Kidney tubule cell (primary cell): ENCODE measurements around the gene PPP2R5E.
"Not testable (repeated sequence)": the region's sequence is repeated elsewhere in the genome, so short reads cannot be mapped to it uniquely, and the experiment has no call there.

Source experiments
- DNase-seq: peaks from one replicate; pipeline ENCODE4 v3.0.0-alpha.2; 2018; ENCODE audit warnings: low spot score

Gene PPP2R5E

GRCh38 chr14:63543000-63543825, at the start of gene PPP2R5E:
TSS of gene PPP2R5E (minus strand) at chr14:63543377. CDS start at chr14:63539685, 3,692 bp downstream.
- DNase-seq = peak; percentile 99

GRCh38 chr14:63583046-63583445, 39.9 kb upstream of the PPP2R5E start:
- not testable (repeated sequence) for DNase-seq

GRCh38 chr14:63581491-63581890, 38.3 kb upstream of the PPP2R5E start:
- no peak for DNase-seq

- no peak for DNase-seq
Observed at GRCh38 chr14:63578300-63578699, 35.1 kb upstream of the PPP2R5E start.

- DNase-seq = peak; percentile 72
Observed at GRCh38 chr14:63573581-63573980, 30.4 kb upstream of the PPP2R5E start.

- no peak for DNase-seq
Observed at GRCh38 chr14:63565448-63565847, 22.3 kb upstream of the PPP2R5E start.

GRCh38 chr14:63564318-63564717, 21.1 kb upstream of the PPP2R5E start:
- DNase-seq = peak; percentile 8

- peak; percentile 39 for DNase-seq
Observed at GRCh38 chr14:63563370-63564026, 20.3 kb upstream of the PPP2R5E start.

- no peak for DNase-seq
Observed at GRCh38 chr14:63562405-63562804, 19.2 kb upstream of the PPP2R5E start.

GRCh38 chr14:63555572-63555971, 12.4 kb upstream of the PPP2R5E start:
- DNase-seq = no peak

- DNase-seq = peak; percentile 69
Observed at GRCh38 chr14:63551332-63551731, 8.2 kb upstream of the PPP2R5E start.

- peak; percentile 32 for DNase-seq
Observed at GRCh38 chr14:63547798-63548335, 4.7 kb upstream of the PPP2R5E start.

- no peak for DNase-seq
Observed at GRCh38 chr14:63545431-63545830, 2.3 kb upstream of the PPP2R5E start.

GRCh38 chr14:63544591-63545299, 1.6 kb upstream of the PPP2R5E start:
- DNase-seq = no peak

- no peak for DNase-seq
Observed at GRCh38 chr14:63543826-63544406, 739 bp upstream of the PPP2R5E start.

- DNase-seq = peak; percentile 17
Observed at GRCh38 chr14:63542231-63542999, 762 bp downstream of the PPP2R5E start.

GRCh38 chr14:63535918-63536317, 7.3 kb downstream of the PPP2R5E start:
- no peak for DNase-seq

- no peak for DNase-seq
Observed at GRCh38 chr14:63533474-63533873, 9.7 kb downstream of the PPP2R5E start.

GRCh38 chr14:63524537-63525155, 18.5 kb downstream of the PPP2R5E start:
- DNase-seq = peak; percentile 96

- no peak for DNase-seq
Observed at GRCh38 chr14:63523735-63524426, 19.3 kb downstream of the PPP2R5E start.
